ENCODE measurements around the gene SPOCD1. TPM values are rescaled to one million over a fixed set of nuclear protein-coding genes. Genes with fewer than 3 reads are reported as not detected.

SPOCD1 gene
- total RNA-seq, 3 donors from 2014 or later: 0.15 to 11.1 (median 1.1) TPM

GRCh38 chr1:31747304-31747703 lies 68.5 kb downstream of the SPOCD1 start:
- Histone ChIP-seq H3K27ac (no peak overlapping the region), H3K9me3 (no peaks in the 10 kb centered on the region), H3K4me1 (no peaks in the 10 kb centered on the region), H3K36me3 (no peaks in the 10 kb centered on the region), H3K27me3 (no peaks in the 10 kb centered on the region), H3K4me3 (no peak overlapping the region)
- DNase-seq (ENCODE audit: low spot score in 2 of 2): no peak
- no peak for TF ChIP-seq POLR2AphosphoS5 (IDR thresholded peaks at IDR 0.05)
- no peak for TF ChIP-seq POLR2A (IDR thresholded peaks at IDR 0.05)
- TF ChIP-seq CTCF (IDR thresholded peaks at IDR 0.05): no peak
- intact Hi-C loops (cut with DNase I; ENCODE audit: low total_unique reads): no loop called here

- Histone ChIP-seq H3K27me3 (no peaks in the 10 kb centered on the region), H3K4me3 (no peak overlapping the region), H3K4me1 (no peaks in the 10 kb centered on the region), H3K36me3 (no peaks in the 10 kb centered on the region), H3K27ac (no peak overlapping the region), H3K9me3 (no peaks in the 10 kb centered on the region)
- TF ChIP-seq POLR2AphosphoS5 (IDR thresholded peaks at IDR 0.05) (no peak), CTCF (IDR thresholded peaks at IDR 0.05) (no peak), POLR2A (IDR thresholded peaks at IDR 0.05) (no peak)
- DNase-seq (ENCODE audit: low spot score in 2 of 2): no peak
- intact Hi-C loops (cut with DNase I; ENCODE audit: low total_unique reads): no loop called here
Measured at GRCh38 chr1:31746687-31747086, 69.1 kb downstream of the SPOCD1 start.

- TF ChIP-seq POLR2AphosphoS5 (IDR thresholded peaks at IDR 0.05): no peak
- no peak for TF ChIP-seq CTCF (IDR thresholded peaks at IDR 0.05)
- no peak for TF ChIP-seq POLR2A (IDR thresholded peaks at IDR 0.05)
- intact Hi-C loops (cut with DNase I; ENCODE audit: low total_unique reads): no loop called here
- Histone ChIP-seq H3K27me3 (no peaks in the 10 kb centered on the region), H3K27ac (no peak overlapping the region), H3K4me3 (no peak overlapping the region), H3K36me3 (no peaks in the 10 kb centered on the region), H3K4me1 (no peaks in the 10 kb centered on the region), H3K9me3 (no peaks in the 10 kb centered on the region)
- no peak for DNase-seq (ENCODE audit: low spot score in 2 of 2)
Measured at GRCh38 chr1:31745946-31746670, 69.7 kb downstream of the SPOCD1 start.

GRCh38 chr1:31745096-31745945 lies 70.5 kb downstream of the SPOCD1 start:
- intact Hi-C loops (cut with DNase I; ENCODE audit: low total_unique reads): no loop called here
- peak in 1 of 2 donors; percentile 38 for DNase-seq (ENCODE audit: low spot score in 2 of 2)
- Histone ChIP-seq H3K27ac (no peak overlapping the region), H3K36me3 (no peaks in the 10 kb centered on the region), H3K4me1 (no peaks in the 10 kb centered on the region), H3K27me3 (no peaks in the 10 kb centered on the region), H3K4me3 (no peak overlapping the region), H3K9me3 (no peaks in the 10 kb centered on the region)
- TF ChIP-seq CTCF (IDR thresholded peaks at IDR 0.05): peak; percentile 28 to 61 (median 55)
- TF ChIP-seq POLR2AphosphoS5 (IDR thresholded peaks at IDR 0.05): no peak
